HEK293 (cell line): ENCODE data around the gene KLLN.

Experiments
- CTCF ChIP-seq: fragments of 450-650 bp; formaldehyde crosslinking; IDR thresholded peaks from 2 replicates; pipeline ENCODE4 v1.5.1; 2016; ENCODE audit warnings: missing biosample characterization, missing genetic modification characterization
- YY1 ChIP-seq: fragments of 450-650 bp; formaldehyde crosslinking; IDR thresholded peaks from 2 replicates; pipeline ENCODE4 v1.5.1; 2018; ENCODE audit warnings: missing biosample characterization, missing genetic modification characterization
- ZBTB11 ChIP-seq: fragments of 450-650 bp; formaldehyde crosslinking; conservative IDR thresholded peaks from 2 replicates; pipeline ENCODE4 v1.5.1; 2016; ENCODE audit warnings: low read depth, missing biosample characterization, missing genetic modification characterization
- ZNF274 ChIP-seq, 2 experiments: fragments of 200-500 bp in 1 of 2; fragments of 450-650 bp in 1 of 2; sonication (Bioruptor generic) in 1 of 2; formaldehyde crosslinking in 1 of 2; IDR thresholded peaks; 2 replicates each; pipeline versions ENCODE4 v1.5.1 to v1.6.1; 2014 to 2016; ENCODE audit warnings: borderline replicate concordance in 1 of 2, inconsistent platforms in 1 of 2, low read length in 1 of 2, missing biosample characterization in 1 of 2, missing genetic modification characterization in 1 of 2
- ZNF292 ChIP-seq: fragments of 450-650 bp; formaldehyde crosslinking; IDR thresholded peaks from 2 replicates; pipeline ENCODE4 v1.5.1; 2016; ENCODE audit warnings: low read depth, missing biosample characterization, missing genetic modification characterization, borderline replicate concordance
- ZNF629 ChIP-seq: fragments of 450-650 bp; formaldehyde crosslinking; IDR thresholded peaks from 2 replicates; pipeline ENCODE4 v1.5.1; 2017; ENCODE audit warnings: missing biosample characterization, missing genetic modification characterization
- ZNF76 ChIP-seq: fragments of 450-650 bp; formaldehyde crosslinking; IDR thresholded peaks from 2 replicates; pipeline ENCODE4; 2016; ENCODE audit warnings: low read depth, missing biosample characterization, missing genetic modification characterization, borderline replicate concordance

GRCh38 chr10:87873656-87874055 lies 10.3 kb upstream of the KLLN start:
- TF ChIP-seq YY1 (tag by site-specific recombination): no peak
- no peak for TF ChIP-seq ZNF274 (IDR thresholded peaks at IDR 0.05; ENCODE audit: low read length)
- TF ChIP-seq ZNF274 (tag by site-specific recombination; IDR thresholded peaks at IDR 0.05; ENCODE audit: borderline replicate concordance): no peak
- TF ChIP-seq ZNF76 (tag by site-specific recombination): no peak
- no peak for TF ChIP-seq ZNF629 (tag by site-specific recombination)
- no peak for TF ChIP-seq CTCF (tag by site-specific recombination)
- TF ChIP-seq ZBTB11 (tag by site-specific recombination): no peak
- TF ChIP-seq ZNF292: no peak
